Keratinocyte (primary cell): ENCODE data around the gene VAV2. TPM values are rescaled to one million over a fixed set of nuclear protein-coding genes. Genes with fewer than 3 reads are reported as not detected.

Experiments used
- DNase-seq: peaks from one replicate; pipeline ENCODE4 v3.0.0-alpha.2; 2011; ENCODE audit warnings: low read depth, missing footprints, low spot score
- FAIRE-seq: peaks from 2 replicates; lab custom pipeline; 2011; peaks lifted over from hg19 to GRCh38; lab: Jason Lieb, UNC
- H2AFZ ChIP-seq: 2 replicates; pipeline ENCODE4 v1.6.0; 2012; ENCODE audit warnings: low read length, control low read depth, inconsistent platforms; ENCODE audit not compliant: control insufficient read depth
- H3K27ac ChIP-seq: 2 replicates; pipeline ENCODE4 v1.5.1; 2011; ENCODE audit warnings: low read length; ENCODE audit not compliant: control insufficient read depth, insufficient read depth
- H3K27me3 ChIP-seq: 3 replicates; pipeline ENCODE4 v1.6.0; 2011; ENCODE audit warnings: low read length; ENCODE audit not compliant: control insufficient read depth, insufficient read depth; ENCODE audit errors: extremely low read depth
- H3K36me3 ChIP-seq, 2 experiments: 2 replicates in 1 of 2; 3 replicates in 1 of 2; pipeline ENCODE4 v1.5.1; 2011; ENCODE audit warnings: low read length in 2 of 2, mild to moderate bottlenecking in 1 of 2; ENCODE audit not compliant: control insufficient read depth in 2 of 2, insufficient read depth in 2 of 2; ENCODE audit errors: extremely low read depth in 1 of 2
- H3K4me1 ChIP-seq: 3 replicates; pipeline ENCODE4 v1.5.1; 2011; ENCODE audit warnings: low read length; ENCODE audit not compliant: control insufficient read depth, insufficient read depth; ENCODE audit errors: extremely low read depth
- H3K4me2 ChIP-seq: 3 replicates; pipeline ENCODE4 v1.6.0; 2011; ENCODE audit warnings: low read depth, low read length; ENCODE audit not compliant: control insufficient read depth, insufficient read depth; ENCODE audit errors: extremely low read depth
- H3K4me3 ChIP-seq, 3 experiments: fragments of 200-600 bp in 1 of 3; sonication (generic) in 1 of 3; 2 replicates in 2 of 3; 3 replicates in 1 of 3; pipeline ENCODE4 v1.5.1; 2011 to 2016; ENCODE audit warnings: low read length in 3 of 3, mild to moderate bottlenecking in 3 of 3, control low read depth in 2 of 3, inconsistent platforms in 1 of 3, low read depth in 1 of 3, mixed read lengths in 1 of 3, mixed run types in 1 of 3, moderate library complexity in 1 of 3; ENCODE audit not compliant: control insufficient read depth in 2 of 3, insufficient read depth in 2 of 3; ENCODE audit errors: extremely low read depth in 1 of 3
- H3K79me2 ChIP-seq: 2 replicates; pipeline ENCODE4 v1.6.0; 2012; ENCODE audit warnings: low read length; ENCODE audit not compliant: control insufficient read depth, insufficient read depth
- H3K9ac ChIP-seq: 3 replicates; pipeline ENCODE4 v1.6.0; 2011; ENCODE audit warnings: low read length; ENCODE audit not compliant: control insufficient read depth, insufficient read depth; ENCODE audit errors: extremely low read depth
- H3K9me1 ChIP-seq: 3 replicates; pipeline ENCODE4 v1.6.0; 2011; ENCODE audit warnings: low read length; ENCODE audit not compliant: control insufficient read depth, insufficient read depth; ENCODE audit errors: extremely low read depth
- H3K9me3 ChIP-seq: 2 replicates; pipeline ENCODE4 v1.5.1; 2012; ENCODE audit warnings: low read depth, low read length; ENCODE audit not compliant: control insufficient read depth
- H4K20me1 ChIP-seq: 3 replicates; pipeline ENCODE4 v1.6.0; 2011; ENCODE audit warnings: low read length; ENCODE audit not compliant: control insufficient read depth, insufficient read depth; ENCODE audit errors: extremely low read depth
- EZH2 ChIP-seq: IDR thresholded peaks from one replicate; pipeline ENCODE4 v1.6.1; 2012; ENCODE audit warnings: inconsistent platforms, mild to moderate bottlenecking, low read length, moderate library complexity
- dilution Hi-C: fragments of 300-500 bp; cut with MboI; formaldehyde crosslinking; loops from one replicate; pipeline ENCODE4 v1.7.0; 2020; ENCODE audit warnings: low sequenced_read_pairs; ENCODE audit not compliant: extremely low pct_ligation_motif_present
- polyA plus RNA-seq, 5 experiments: library from polyadenylated mRNA; depleted of rRNA in 3 of 5; stranded (reverse) in 3 of 5; stranded (forward) in 1 of 5; unstranded in 1 of 5; fragments of >200 nt; gene quantifications; 1 replicate in 1 of 5; 2 replicates in 3 of 5; 3 replicates in 1 of 5; pipeline versions ENCODE4 v1.2.1 to v1.2.3, GENCODE V29; 2011 to 2012; ENCODE audit warnings: missing spikeins in 2 of 5, low read depth in 1 of 5, low replicate concordance in 1 of 5
- TF ChIP-seq, protein P1 (sequence below), 3 experiments: IDR thresholded peaks in 1 of 3; conservative IDR thresholded peaks in 1 of 3; optimal IDR thresholded peaks in 1 of 3; 2 replicates in 2 of 3; 3 replicates in 1 of 3; pipeline versions ENCODE3 to v1.5.1; 2011; ENCODE audit warnings: low read length in 3 of 3, mild to moderate bottlenecking in 3 of 3, moderate library complexity in 2 of 3, control low read depth in 1 of 3, inconsistent platforms in 1 of 3; ENCODE audit not compliant: insufficient read depth in 2 of 3; ENCODE audit errors: extremely low read depth in 1 of 3

The VAV2 gene
- polyA plus RNA-seq, 1 donor (not counting 4 experiments of a cell fraction or from before 2014, with no cell fraction given), result 16.4 TPM

DNA sequence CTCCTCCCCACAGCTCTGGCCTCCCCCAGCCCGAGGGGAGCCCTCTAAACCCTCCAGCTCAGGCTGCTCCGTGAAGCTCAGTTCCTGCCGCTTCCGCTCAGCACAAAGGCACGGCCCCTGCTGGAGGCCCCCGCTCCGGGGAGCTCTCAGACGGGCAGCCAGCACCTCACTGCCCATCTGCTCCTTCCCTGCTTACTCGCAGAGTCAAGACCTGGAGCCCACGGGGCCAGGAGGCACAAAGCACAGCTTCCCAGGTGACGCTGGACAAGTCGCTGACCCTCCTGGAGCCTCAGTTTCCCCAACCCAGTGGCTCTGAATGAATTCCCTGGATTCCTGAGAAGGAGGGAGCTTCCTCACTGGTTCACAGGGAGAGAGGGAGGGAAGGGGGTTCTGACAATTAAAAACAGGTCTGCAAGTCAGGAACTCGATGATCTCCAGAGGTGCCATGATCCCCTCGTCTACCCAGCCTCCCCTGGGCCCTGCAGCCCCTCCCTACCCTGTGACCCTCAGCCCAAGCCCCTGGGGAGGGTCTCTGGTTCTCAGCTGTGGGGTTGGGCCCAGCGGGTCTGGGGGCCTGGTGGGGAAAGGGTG is 36.2 kb downstream of the VAV2 start:
- peak overlapping the region; percentile 25 for H3K4me2 ChIP-seq
- H3K27ac ChIP-seq, result no peak overlapping the region
- no peak overlapping the region for H3K9ac ChIP-seq
- H3K27me3 ChIP-seq, result no peaks in the 10 kb centered on the region
- no peak for DNase-seq
- no peak overlapping the region for H2AFZ ChIP-seq
- dilution Hi-C loops, result no loop called here
- peaks cover 40% of the 10 kb centered on the region for H3K4me1 ChIP-seq
- FAIRE-seq, result no peak
- no peak for TF ChIP-seq EZH2
- TF ChIP-seq, protein P1, sequence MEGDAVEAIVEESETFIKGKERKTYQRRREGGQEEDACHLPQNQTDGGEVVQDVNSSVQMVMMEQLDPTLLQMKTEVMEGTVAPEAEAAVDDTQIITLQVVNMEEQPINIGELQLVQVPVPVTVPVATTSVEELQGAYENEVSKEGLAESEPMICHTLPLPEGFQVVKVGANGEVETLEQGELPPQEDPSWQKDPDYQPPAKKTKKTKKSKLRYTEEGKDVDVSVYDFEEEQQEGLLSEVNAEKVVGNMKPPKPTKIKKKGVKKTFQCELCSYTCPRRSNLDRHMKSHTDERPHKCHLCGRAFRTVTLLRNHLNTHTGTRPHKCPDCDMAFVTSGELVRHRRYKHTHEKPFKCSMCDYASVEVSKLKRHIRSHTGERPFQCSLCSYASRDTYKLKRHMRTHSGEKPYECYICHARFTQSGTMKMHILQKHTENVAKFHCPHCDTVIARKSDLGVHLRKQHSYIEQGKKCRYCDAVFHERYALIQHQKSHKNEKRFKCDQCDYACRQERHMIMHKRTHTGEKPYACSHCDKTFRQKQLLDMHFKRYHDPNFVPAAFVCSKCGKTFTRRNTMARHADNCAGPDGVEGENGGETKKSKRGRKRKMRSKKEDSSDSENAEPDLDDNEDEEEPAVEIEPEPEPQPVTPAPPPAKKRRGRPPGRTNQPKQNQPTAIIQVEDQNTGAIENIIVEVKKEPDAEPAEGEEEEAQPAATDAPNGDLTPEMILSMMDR (optimal IDR thresholded peaks at IDR 0.05 in 1 of 3, IDR thresholded peaks at IDR 0.05 in 1 of 3, conservative IDR thresholded peaks at IDR 0.05 in 1 of 3; ENCODE audit: extremely low read depth in 1 of 3, insufficient read depth in 2 of 3, low read length in 3 of 3), result no peak
- no peaks in the 10 kb centered on the region for H3K9me3 ChIP-seq
- peaks cover 4% of the 10 kb centered on the region for H3K9me1 ChIP-seq
- peaks cover 22% of the 10 kb centered on the region for H4K20me1 ChIP-seq
- peaks cover 4 to 5% of the 10 kb centered on the region in 2 experiments for H3K36me3 ChIP-seq
- no peak overlapping the region for H3K4me3 ChIP-seq
- H3K79me2 ChIP-seq, result peaks cover 76% of the 10 kb centered on the region

DNA sequence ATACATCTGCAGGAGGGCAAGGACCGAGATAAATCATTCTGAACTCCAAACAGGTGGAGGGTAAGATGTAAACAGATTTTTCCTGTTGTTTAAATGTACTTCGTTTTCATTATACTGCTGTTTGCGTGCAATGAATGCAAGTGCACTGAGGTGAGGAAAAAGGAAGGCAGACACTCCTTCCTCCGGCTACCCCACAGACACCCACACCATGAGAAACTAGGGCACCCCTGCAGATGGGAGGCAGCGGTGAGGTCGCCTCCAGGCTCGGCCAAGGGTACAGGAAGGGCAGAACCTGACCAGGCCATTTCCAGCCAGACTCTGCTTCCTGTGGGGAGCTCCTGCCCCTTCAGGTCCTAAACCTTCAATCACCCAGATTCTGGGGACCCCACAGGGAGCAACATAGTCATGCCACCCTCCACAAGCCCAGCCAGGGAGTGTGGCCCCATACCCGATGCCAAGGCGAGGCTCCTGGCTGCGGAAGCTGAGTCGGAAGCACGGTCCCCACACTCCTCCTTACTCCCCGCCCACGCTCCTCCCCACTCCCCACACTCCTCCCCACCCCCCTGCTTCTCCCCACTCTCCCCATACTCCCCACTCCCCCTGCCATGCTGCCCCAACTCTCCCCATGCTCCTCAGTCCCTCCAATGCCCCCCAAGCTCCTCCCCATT is 37.1 kb downstream of the VAV2 start:
- no peak for FAIRE-seq
- Histone ChIP-seq H3K9me3 (no peaks in the 10 kb centered on the region), H3K27me3 (no peaks in the 10 kb centered on the region), H3K27ac (no peak overlapping the region), H3K36me3 (peaks cover 4 to 5% of the 10 kb centered on the region in 2 experiments), H3K4me1 (peaks cover 31% of the 10 kb centered on the region), H3K9me1 (peaks cover 4% of the 10 kb centered on the region), H2AFZ (no peak overlapping the region), H3K4me3 (no peak overlapping the region), H3K4me2 (no peak overlapping the region), H3K9ac (no peak overlapping the region), H4K20me1 (peaks cover 18% of the 10 kb centered on the region), H3K79me2 (peaks cover 73% of the 10 kb centered on the region)
- no peak for DNase-seq
- TF ChIP-seq EZH2, result no peak
- TF ChIP-seq, protein P1 (optimal IDR thresholded peaks at IDR 0.05 in 1 of 3, IDR thresholded peaks at IDR 0.05 in 1 of 3, conservative IDR thresholded peaks at IDR 0.05 in 1 of 3; ENCODE audit: extremely low read depth in 1 of 3, insufficient read depth in 2 of 3, low read length in 3 of 3), result no peak
- dilution Hi-C loops, result no loop called here
